C4-2B (cell line): Measurements from ENCODE around the gene CLMN.

Source experiments
- CTCF ChIP-seq: fragments of 450-650 bp; conservative IDR thresholded peaks from 2 replicates; pipeline ENCODE4 v1.5.1; 2017; ENCODE audit warnings: mild to moderate bottlenecking
- ZFX ChIP-seq: fragments of 450-650 bp; IDR thresholded peaks from 2 replicates; pipeline ENCODE4 v1.6.1; 2017

- no peak for TF ChIP-seq CTCF
- TF ChIP-seq ZFX = no peak
Observed at GRCh38 chr14:95314609-95315008, 5.1 kb downstream of the CLMN start.
